ENCODE data around the gene HDAC4. TPM values are rescaled to one million over a fixed set of nuclear protein-coding genes. Genes with fewer than 3 reads are reported as not detected.

HDAC4 gene
- total and polyA plus RNA-seq, 10 of the 15 experiments (the other 5 are each of a cell fraction or from before 2014, with no cell fraction given): 0.22 to 15.7 (median 4.8) TPM

DNA sequence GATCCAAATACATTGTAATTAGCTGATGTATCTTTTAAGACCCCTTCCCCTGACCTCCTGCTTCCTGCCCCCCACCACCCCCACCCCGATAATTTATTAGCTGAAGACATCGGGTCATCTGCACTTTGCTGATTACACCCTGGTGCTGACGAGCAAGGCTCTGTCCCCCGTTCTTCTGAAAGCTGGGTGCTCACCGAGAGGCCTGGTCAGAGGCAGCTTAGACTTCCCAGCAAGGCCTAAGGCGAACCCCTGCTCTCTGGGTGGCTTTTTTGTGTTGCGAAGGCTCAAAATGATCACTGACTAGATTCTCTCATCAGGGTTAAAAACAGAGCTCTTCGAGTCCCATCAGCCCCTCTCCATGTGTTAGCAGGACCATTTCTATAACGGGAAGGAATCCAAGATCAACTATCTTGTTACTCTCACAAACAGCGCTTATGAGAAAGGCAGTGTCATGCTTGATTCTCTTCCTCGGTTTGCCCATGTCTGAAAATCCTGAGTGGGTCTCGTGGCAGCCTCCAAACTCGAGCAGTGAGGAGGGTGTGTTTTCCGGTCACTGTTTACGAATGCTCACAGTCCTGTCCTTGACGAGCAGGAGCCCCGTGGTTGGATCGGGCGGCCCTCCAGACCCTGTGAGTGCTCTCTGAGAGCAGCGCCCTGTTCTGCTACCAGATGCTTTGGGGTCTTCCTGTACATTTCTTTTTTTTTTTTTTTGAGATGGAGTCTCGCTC, 201.6 kb downstream of the HDAC4 start (continued):
- TF ChIP-seq RAD51 (IDR thresholded peaks at IDR 0.05): no peak
- TF ChIP-seq YY1 (IDR thresholded peaks at IDR 0.05; ENCODE audit: low read depth, low read length): no peak

GRCh38 chr2:239198221-239198620, 202.6 kb downstream of the HDAC4 start:
- no TSS peak for BruUV-seq (replicated peaks)
- no peak overlapping the region for H3K9ac ChIP-seq (ENCODE audit: control insufficient read depth, insufficient read depth, low read length)
- H3K4me1 ChIP-seq (ENCODE audit: control insufficient read depth, insufficient read depth, low read length): no peaks in the 10 kb centered on the region
- ATAC-seq: no peak
- no peak overlapping the region for H3K27ac ChIP-seq (ENCODE audit: control insufficient read depth, insufficient read depth)
- H3K9me3 ChIP-seq (replicated peaks; ENCODE audit: control insufficient read depth, insufficient read depth, low read length): no peaks in the 10 kb centered on the region
- no peak overlapping the region for H3K4me3 ChIP-seq
- ChIA-PET CTCF (no interaction called here), RAD21 (ENCODE audit: unreplicated experiment) (no interaction called here), SMC1A (ENCODE audit: uncharacterized antibody, unreplicated experiment) (interaction anchor here (1.3 kb wide), 1 partner anchor 24 kb away, joined by 6 read pairs; no protein-coding TSS in a partner anchor), POLR2A (no interaction called here)
- peaks cover 0 to 2% of the 10 kb centered on the region in 2 experiments; a peak in 2 of 4 replicates for H3K36me3 ChIP-seq (ENCODE audit: control insufficient read depth in 2 of 2, insufficient read depth in 2 of 2, low read length in 1 of 2)
- H4K20me1 ChIP-seq (ENCODE audit: control insufficient read depth, insufficient read depth): no peaks in the 10 kb centered on the region; the same call in 1 of the 2 replicates
- 83% methylated on average over 8 of the region's 8 CpGs for WGBS (ENCODE audit: insufficient coverage, insufficient replicate concordance, low lambda C conversion rate, missing lambda C conversion rate)
- no peak for FAIRE-seq
- H2AFZ ChIP-seq (ENCODE audit: control insufficient read depth, low read depth, low read length): no peak overlapping the region
- intact Hi-C loops (cut with micrococcal nuclease; ENCODE audit: unreplicated experiment) (no loop called here), in situ Hi-C loops (cut with MboI) (no loop called here)
- no peaks in the 10 kb centered on the region for H3K79me2 ChIP-seq (ENCODE audit: control insufficient read depth, insufficient read depth, low read length)
- H3K4me2 ChIP-seq (ENCODE audit: control insufficient read depth, insufficient read depth): no peak overlapping the region
- no peak for DNase-seq (ENCODE audit: low read depth, low spot score)
- H3K27me3 ChIP-seq (replicated peaks in 1 of 2; ENCODE audit: control insufficient read depth in 2 of 2, insufficient read depth in 2 of 2, low read length in 1 of 2): no peaks in the 10 kb centered on the region
- TF ChIP-seq, protein P1, sequence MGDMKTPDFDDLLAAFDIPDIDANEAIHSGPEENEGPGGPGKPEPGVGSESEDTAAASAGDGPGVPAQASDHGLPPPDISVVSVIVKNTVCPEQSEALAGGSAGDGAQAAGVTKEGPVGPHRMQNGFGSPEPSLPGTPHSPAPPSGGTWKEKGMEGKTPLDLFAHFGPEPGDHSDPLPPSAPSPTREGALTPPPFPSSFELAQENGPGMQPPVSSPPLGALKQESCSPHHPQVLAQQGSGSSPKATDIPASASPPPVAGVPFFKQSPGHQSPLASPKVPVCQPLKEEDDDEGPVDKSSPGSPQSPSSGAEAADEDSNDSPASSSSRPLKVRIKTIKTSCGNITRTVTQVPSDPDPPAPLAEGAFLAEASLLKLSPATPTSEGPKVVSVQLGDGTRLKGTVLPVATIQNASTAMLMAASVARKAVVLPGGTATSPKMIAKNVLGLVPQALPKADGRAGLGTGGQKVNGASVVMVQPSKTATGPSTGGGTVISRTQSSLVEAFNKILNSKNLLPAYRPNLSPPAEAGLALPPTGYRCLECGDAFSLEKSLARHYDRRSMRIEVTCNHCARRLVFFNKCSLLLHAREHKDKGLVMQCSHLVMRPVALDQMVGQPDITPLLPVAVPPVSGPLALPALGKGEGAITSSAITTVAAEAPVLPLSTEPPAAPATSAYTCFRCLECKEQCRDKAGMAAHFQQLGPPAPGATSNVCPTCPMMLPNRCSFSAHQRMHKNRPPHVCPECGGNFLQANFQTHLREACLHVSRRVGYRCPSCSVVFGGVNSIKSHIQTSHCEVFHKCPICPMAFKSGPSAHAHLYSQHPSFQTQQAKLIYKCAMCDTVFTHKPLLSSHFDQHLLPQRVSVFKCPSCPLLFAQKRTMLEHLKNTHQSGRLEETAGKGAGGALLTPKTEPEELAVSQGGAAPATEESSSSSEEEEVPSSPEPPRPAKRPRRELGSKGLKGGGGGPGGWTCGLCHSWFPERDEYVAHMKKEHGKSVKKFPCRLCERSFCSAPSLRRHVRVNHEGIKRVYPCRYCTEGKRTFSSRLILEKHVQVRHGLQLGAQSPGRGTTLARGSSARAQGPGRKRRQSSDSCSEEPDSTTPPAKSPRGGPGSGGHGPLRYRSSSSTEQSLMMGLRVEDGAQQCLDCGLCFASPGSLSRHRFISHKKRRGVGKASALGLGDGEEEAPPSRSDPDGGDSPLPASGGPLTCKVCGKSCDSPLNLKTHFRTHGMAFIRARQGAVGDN (IDR thresholded peaks at IDR 0.05): no peak
- TF ChIP-seq SRF (IDR thresholded peaks at IDR 0.05; ENCODE audit: low read depth in 2 of 2, low read length in 2 of 2) (no peak), CUX1 (IDR thresholded peaks at IDR 0.05; ENCODE audit: insufficient replicate concordance, low read depth, low read length) (no peak), MXI1 (IDR thresholded peaks at IDR 0.05; ENCODE audit: low read depth, low read length) (no peak), ZBED1 (IDR thresholded peaks at IDR 0.05; ENCODE audit: borderline replicate concordance) (no peak), IRF4 (IDR thresholded peaks at IDR 0.05; ENCODE audit: low read depth, low read length) (no peak), CBX5 (IDR thresholded peaks at IDR 0.05; ENCODE audit: low read depth) (no peak)
- TF ChIP-seq, protein P2, sequence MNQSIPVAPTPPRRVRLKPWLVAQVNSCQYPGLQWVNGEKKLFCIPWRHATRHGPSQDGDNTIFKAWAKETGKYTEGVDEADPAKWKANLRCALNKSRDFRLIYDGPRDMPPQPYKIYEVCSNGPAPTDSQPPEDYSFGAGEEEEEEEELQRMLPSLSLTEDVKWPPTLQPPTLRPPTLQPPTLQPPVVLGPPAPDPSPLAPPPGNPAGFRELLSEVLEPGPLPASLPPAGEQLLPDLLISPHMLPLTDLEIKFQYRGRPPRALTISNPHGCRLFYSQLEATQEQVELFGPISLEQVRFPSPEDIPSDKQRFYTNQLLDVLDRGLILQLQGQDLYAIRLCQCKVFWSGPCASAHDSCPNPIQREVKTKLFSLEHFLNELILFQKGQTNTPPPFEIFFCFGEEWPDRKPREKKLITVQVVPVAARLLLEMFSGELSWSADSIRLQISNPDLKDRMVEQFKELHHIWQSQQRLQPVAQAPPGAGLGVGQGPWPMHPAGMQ (IDR thresholded peaks at IDR 0.05; ENCODE audit: borderline replicate concordance): no peak

Measured in GM12878 (cell line).